HG03457 (cell line): ENCODE measurements around the gene DUOX1.

Experiments used
- ATAC-seq: cut with Tn5 transposase; IDR thresholded peaks from one replicate; pipeline ENCODE4 v1.9.1; 2021; ENCODE audit warnings: moderate number of reproducible peaks; ENCODE audit not compliant: unreplicated experiment

Gene DUOX1

DNA sequence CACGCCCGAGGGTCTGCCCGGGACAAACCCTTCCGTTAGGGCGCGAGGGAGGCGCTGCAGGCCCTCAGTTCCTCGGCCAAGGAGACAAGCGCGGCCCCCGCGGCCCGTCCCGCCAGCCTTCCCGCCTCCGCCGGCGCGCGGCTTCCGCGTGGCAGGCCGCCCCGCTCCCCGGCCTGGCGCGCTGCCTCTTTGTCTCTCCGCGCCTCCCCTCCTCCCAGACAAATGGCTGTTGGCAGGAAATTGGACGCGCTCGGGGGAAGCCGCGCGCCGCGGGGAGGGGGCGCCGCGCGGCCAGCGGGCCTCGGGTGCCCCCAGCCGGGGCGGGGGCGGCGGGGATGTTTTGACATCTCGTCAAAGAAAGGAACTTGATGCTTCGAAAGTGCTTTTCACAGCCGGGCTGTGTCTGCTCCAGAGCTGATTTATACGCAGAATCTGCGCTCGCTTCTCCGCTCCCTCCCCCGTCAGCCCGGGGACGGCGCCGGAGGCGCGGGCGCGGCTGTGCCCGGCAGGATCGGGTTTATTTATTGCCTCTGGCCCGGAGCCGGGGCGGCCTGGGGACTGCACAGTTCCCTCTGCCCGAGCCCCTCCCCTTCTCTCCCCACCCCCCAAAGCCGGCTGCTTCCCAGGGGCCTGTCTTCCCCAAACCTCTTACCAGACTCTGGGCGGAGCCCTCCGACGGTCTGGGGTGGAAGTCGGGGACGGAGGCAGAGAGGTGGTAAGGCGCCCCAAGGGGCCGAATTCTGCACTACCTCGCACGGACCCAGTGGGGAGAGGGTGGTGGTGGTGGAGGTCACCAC lies 37.2 kb downstream of the DUOX1 start:
- ATAC-seq = peak; percentile 82

- ATAC-seq = no peak
Measured at GRCh38 chr15:45167631-45168205, 37.9 kb downstream of the DUOX1 start.

DNA sequence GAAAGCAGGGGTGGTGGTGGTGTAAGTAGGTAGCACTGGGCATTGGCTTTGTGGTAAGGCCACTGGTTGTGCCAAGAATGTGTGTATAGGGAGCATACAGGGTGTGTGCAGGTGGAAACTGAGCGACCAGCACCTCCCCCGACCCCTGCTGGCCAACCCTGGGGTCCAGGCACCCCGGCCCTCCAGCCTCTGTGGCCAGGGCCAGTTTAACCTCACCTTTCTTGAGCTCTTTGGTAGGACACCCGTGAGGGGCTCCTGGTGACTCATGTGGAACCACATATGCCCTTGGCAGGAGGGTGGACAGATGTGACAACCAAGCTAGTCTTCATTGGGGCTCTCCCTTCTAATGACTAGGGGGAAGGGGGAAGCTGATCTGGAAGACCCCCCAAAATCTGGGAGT lies 38.5 kb downstream of the DUOX1 start:
- ATAC-seq = no peak

DNA sequence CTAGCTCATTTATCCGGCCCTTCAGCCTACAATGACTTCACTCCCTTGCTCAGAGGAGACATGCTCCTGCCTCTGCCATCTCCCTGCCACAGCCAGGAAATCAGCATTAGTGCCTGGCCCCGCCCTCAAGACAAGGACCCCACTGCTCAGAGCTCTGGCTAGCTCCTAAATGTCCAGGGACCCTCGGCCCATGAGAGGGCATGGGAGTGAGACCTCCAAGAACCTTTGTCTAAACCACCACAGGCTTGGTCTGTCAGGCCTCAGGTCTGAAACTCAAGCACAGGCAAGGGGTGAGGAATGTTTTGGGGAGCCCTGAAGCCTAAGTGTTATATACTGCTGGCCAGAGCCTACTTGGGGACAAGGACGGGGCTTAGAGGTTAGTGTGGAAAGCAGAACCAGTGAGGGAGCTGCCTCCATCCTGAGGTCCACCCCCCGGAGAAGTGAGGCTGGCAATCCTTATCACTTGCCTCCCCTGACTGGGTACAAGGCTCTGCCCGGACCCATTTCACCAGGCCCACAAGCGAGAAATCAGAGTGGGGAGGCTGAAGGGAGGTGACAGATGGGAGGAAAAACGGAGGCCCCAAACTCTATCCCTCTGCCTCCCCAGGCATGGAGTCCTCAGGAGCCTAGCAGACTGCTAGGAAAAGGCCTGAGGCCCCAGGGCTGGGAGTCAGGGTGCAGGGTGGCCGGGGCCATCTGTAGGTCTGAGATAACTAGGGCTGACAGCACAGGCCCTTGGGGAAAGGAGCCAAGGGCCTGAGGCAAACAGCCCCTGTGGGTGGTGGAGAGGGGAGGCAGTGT lies 39.2 kb downstream of the DUOX1 start:
- ATAC-seq = no peak

GRCh38 chr15:45169608-45170480 lies 40.0 kb downstream of the DUOX1 start:
- no peak for ATAC-seq

GRCh38 chr15:45171912-45172311 lies 42.1 kb downstream of the DUOX1 start:
- no peak for ATAC-seq

DNA sequence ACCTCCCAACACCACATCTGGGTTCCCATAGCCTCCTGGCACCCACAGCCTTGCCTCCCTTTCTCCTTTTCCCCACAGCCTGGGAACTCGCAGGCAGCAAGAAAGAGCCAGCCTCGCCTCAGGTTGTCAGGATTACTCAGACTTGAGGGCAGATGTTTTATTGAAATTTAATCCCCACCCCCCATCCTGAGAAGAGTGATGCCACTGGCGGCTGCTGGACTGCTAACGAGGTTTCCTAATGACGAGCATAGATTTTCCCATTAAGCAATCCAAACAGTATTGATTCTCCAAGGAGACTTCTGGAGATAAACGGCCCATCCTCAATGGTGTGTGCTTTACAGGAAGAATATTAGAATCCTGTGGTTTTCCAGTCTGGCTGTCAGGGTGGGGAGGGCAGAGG lies 44.3 kb downstream of the DUOX1 start:
- ATAC-seq = no peak

- no peak for ATAC-seq
Measured at GRCh38 chr15:45174577-45174976, 44.8 kb downstream of the DUOX1 start.

DNA sequence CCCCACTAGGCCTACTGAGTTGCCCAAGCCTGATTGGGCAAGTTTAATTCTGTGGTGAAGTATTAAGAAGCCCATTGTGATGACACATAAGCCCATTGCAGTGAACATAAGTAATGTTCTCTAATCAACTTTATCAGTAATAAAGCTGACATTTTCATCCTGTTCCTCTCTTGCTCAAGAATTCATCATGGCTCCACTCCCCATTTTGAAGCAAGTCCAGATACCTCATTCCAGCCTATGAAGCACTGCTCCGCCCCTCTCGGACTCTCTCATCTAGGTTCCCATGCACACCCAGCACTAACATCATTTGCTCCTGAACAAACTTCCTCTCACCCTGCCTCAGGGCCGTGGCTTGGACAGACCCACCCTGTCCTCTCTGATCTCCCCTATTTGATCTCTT lies 47.5 kb downstream of the DUOX1 start:
- ATAC-seq = no peak

GRCh38 chr15:45179221-45179985 lies 49.6 kb downstream of the DUOX1 start:
- no peak for ATAC-seq

DNA sequence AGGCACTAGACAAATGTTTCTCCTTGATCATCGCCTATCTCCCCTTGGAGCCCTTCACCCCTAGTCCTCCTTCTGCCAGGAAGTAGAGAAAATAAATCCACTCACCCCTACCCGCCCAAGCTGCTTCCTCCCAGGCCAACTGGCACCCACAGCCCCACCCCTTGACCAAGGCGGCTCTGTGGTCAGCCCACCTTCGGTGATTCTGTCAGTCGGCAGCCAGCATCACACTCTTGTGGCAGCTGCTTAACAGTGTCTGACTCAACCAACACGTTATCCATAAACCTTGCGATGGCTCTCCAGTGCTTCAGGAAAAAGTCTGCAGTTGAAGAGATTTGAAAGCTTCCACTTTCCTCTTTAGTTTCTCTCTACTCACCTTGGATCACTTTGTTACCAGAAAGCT lies 50.4 kb downstream of the DUOX1 start:
- ATAC-seq = no peak

DNA sequence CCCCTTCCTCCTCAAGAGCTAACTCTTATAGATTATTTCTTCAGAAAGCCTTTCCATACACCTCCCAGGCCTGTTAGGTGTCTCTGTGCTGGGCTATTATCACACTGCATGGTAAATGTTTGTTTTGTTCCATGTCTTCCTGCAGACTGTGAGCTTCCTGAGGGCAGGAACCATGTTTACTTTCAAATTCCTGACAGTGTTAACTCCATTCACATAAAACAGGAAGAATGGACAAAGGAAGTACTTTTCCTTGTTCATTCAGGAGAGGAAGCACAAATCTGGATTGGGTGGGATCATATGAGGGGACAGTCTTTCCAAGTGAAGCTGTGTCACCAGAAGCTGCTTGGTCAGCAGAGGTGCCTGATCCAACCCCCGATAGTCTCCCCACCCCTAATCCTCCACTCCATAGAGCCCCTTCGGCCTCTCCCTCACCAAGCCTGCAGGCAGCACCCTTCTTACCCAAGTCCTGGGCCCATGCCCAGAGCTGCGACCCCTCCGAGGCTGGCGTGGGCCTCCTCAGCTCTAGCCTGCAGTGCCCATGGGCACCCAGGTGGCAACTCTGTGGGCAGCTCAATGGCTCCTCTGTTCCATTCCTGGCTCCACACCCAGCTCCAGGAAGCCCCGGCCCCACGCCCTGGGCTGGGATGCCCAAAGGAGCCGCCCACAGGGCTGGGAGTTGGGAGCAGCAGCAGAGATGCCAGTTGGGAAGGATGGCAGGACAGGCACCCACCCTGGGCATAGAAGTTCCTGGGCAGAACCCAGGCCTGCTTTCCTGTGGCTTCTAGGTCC lies 51.0 kb downstream of the DUOX1 start:
- no peak for ATAC-seq

DNA sequence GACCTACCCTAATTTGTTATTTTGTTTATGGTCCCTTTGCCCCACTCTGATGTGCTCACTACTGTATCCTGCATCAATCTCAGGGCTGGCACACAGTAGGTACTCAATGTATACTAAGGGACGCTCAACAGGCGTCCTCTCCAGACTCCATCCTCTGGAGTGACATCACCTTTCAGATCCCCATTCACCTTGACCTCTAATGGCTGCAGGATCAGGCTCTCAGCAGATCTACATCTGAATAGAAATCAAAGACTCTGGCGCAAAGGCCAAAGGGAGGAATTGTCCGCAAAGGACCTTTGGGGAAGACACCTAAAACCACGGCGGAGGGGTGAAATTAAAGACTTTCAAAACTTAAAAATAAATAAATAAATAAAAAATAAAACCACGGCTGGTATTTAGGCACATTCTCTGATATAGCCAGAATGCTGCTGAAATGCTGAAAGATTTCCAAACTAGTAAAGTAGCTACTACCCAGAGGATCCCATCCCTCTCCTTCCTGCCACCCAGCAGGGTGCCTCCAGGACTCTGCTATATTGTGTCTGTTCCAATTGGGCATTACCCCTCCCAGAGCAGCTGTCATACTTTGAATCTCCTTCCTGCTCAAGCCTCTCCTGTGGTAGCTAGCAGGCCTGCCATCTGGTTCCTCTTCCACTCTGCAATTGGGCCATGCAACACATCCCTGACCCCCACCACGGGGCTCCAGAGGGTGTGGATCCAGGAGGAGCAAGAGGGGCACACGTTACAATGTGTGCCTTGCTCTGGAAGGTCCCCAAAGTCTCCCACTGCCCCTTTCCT lies 51.9 kb downstream of the DUOX1 start:
- ATAC-seq = no peak

DNA sequence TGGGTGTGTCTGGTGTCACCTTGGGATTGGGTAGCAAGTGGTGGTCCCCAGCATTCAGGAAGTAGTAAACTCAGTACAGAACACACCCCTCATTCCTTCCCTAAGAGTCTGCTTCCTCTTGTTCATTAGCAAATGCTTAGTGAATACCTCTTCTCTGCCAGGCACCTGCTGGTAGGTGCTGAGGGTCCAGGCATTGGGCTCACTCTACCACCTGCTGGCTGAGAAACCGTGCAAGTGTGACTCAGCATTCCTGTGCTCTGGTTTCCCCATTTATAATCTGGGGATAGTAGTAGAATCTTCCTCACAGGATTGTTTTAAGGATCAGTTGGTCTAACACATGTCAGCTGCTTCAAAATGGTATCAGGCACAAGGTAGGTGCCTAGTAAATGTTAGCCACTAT lies 53.2 kb downstream of the DUOX1 start:
- no peak for ATAC-seq

DNA sequence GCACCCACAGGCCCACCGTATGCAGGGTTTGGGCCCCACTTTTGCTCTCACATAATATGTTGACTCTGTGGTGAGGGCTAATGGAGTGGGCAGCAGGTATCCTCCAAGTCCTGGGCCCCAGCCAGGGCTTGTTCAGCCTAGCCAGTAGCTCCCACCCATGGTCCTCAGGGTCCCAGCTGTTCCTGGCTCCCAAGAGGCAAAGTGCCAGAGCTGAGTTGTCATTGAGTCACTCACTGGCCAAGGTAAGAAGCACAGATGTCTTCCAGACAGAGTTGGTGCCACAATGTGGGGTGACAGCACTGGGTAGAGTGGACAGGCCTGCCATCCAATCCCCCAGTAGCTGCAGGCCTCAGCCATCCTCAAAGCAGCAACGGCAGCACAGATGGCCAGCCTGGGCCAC lies 53.7 kb downstream of the DUOX1 start:
- ATAC-seq = no peak

- ATAC-seq = no peak
Measured at GRCh38 chr15:45184562-45185041, 54.8 kb downstream of the DUOX1 start.

- no peak for ATAC-seq
Measured at GRCh38 chr15:45185069-45185779, 55.4 kb downstream of the DUOX1 start.
